HEK293 (cell line): ENCODE results near the gene FRMD4A.

Experiments used
- CTCF ChIA-PET: fragments of 350-600 bp; formaldehyde crosslinking; extraction: SDS; loops from one replicate; lab custom pipeline; 2021; ENCODE audit warnings: antibody characterized with exemption; lab: Yijun Ruan, JAX
- POLR2A ChIA-PET: fragments of 300-600 bp; formaldehyde crosslinking; extraction: SDS; loops from one replicate; lab custom pipeline; 2020; ENCODE audit warnings: antibody characterized with exemption, inconsistent platforms; lab: Yijun Ruan, JAX
- H3K27ac ChIP-seq: fragments of 200-500 bp; sonication (Bioruptor generic); 2 replicates; pipeline ENCODE4 v1.5.1; 2014; ENCODE audit warnings: low read depth, low read length, control low read depth, inconsistent platforms; ENCODE audit errors: extremely low read depth
- H3K36me3 ChIP-seq, 2 experiments: fragments of 200-500 bp in 1 of 2; sonication (Bioruptor generic) in 1 of 2; 1 replicate in 1 of 2; 2 replicates in 1 of 2; pipeline ENCODE4 v1.5.1; 2014 to 2017; ENCODE audit warnings: inconsistent platforms in 2 of 2, low read length in 2 of 2; ENCODE audit not compliant: control insufficient read depth in 2 of 2, insufficient read depth in 1 of 2
- H3K4me1 ChIP-seq: fragments of 200-500 bp; sonication (Bioruptor generic); 2 replicates; pipeline ENCODE4 v1.5.1; 2014; ENCODE audit warnings: mild to moderate bottlenecking, low read length, inconsistent platforms; ENCODE audit not compliant: control insufficient read depth, insufficient read depth
- H3K4me3 ChIP-seq: 2 replicates; pipeline ENCODE4 v1.5.1; 2011; ENCODE audit warnings: low read depth, mild to moderate bottlenecking, control low read depth, low read length, moderate library complexity
- H3K9me3 ChIP-seq: fragments of 200-500 bp; sonication (Bioruptor generic); 2 replicates; pipeline ENCODE4 v1.5.1; 2014; ENCODE audit warnings: low read depth, low read length, inconsistent platforms; ENCODE audit not compliant: control insufficient read depth, insufficient read depth
- BCL6B ChIP-seq: fragments of 450-650 bp; formaldehyde crosslinking; IDR thresholded peaks from 2 replicates; pipeline ENCODE4 v1.5.1; 2017; ENCODE audit warnings: missing biosample characterization, missing genetic modification characterization
- ELK4 ChIP-seq: IDR thresholded peaks from 2 replicates; pipeline ENCODE4 v1.6.1; 2011; ENCODE audit warnings: mild to moderate bottlenecking, low read depth, low read length, borderline replicate concordance
- GFI1B ChIP-seq: fragments of 450-650 bp; formaldehyde crosslinking; IDR thresholded peaks from 2 replicates; pipeline ENCODE4 v1.5.1; 2016; ENCODE audit warnings: missing biosample characterization, missing genetic modification characterization
- HOXA7 ChIP-seq: sonication (generic); formaldehyde crosslinking; IDR thresholded peaks from 2 replicates; pipeline ENCODE4 v1.8.1; 2022; ENCODE audit warnings: missing genetic modification reagents, borderline replicate concordance
- KLF1 ChIP-seq: fragments of 450-650 bp; formaldehyde crosslinking; IDR thresholded peaks from 2 replicates; pipeline ENCODE4 v1.5.1; 2016; ENCODE audit warnings: missing biosample characterization, missing genetic modification characterization
- SETDB1 ChIP-seq: IDR thresholded peaks from one replicate; pipeline ENCODE4 v1.6.1; 2017; ENCODE audit warnings: mild to moderate bottlenecking, low read length, moderate library complexity, mixed read lengths; ENCODE audit not compliant: insufficient read length
- SP7 ChIP-seq: fragments of 450-650 bp; formaldehyde crosslinking; IDR thresholded peaks from 2 replicates; pipeline ENCODE4 v1.5.1; 2016; ENCODE audit warnings: missing biosample characterization, missing genetic modification characterization
- TRIM28 ChIP-seq: IDR thresholded peaks from 2 replicates; pipeline ENCODE4 v1.6.1; 2011; ENCODE audit warnings: low read length, control low read depth, borderline replicate concordance
- ZBTB48 ChIP-seq: fragments of 450-650 bp; formaldehyde crosslinking; IDR thresholded peaks from 2 replicates; pipeline ENCODE4 v1.5.1; 2016; ENCODE audit warnings: missing biosample characterization, missing genetic modification characterization
- ZFP37 ChIP-seq: fragments of 450-650 bp; formaldehyde crosslinking; IDR thresholded peaks from 2 replicates; pipeline ENCODE4 v1.5.1; 2016; ENCODE audit warnings: missing biosample characterization, missing genetic modification characterization
- ZFP69B ChIP-seq: fragments of 450-650 bp; formaldehyde crosslinking; IDR thresholded peaks from 2 replicates; pipeline ENCODE4 v1.5.1; 2016; ENCODE audit warnings: missing biosample characterization, missing genetic modification characterization
- ZIC2 ChIP-seq: fragments of 450-650 bp; formaldehyde crosslinking; IDR thresholded peaks from 2 replicates; pipeline ENCODE4 v1.5.1; 2016; ENCODE audit warnings: missing biosample characterization, missing genetic modification characterization
- ZNF112 ChIP-seq: fragments of 450-650 bp; formaldehyde crosslinking; IDR thresholded peaks from 2 replicates; pipeline ENCODE4 v1.5.0; 2017; ENCODE audit warnings: missing biosample characterization, missing genetic modification characterization
- ZNF175 ChIP-seq: fragments of 450-650 bp; formaldehyde crosslinking; IDR thresholded peaks from 2 replicates; pipeline ENCODE4 v1.5.1; 2016; ENCODE audit warnings: missing biosample characterization, missing genetic modification characterization
- ZNF248 ChIP-seq: fragments of 450-650 bp; formaldehyde crosslinking; IDR thresholded peaks from 2 replicates; pipeline ENCODE4 v1.5.1; 2017; ENCODE audit warnings: missing biosample characterization, missing genetic modification characterization
- ZNF292 ChIP-seq: fragments of 450-650 bp; formaldehyde crosslinking; IDR thresholded peaks from 2 replicates; pipeline ENCODE4 v1.5.1; 2016; ENCODE audit warnings: low read depth, missing biosample characterization, missing genetic modification characterization, borderline replicate concordance
- ZNF302 ChIP-seq: fragments of 450-650 bp; formaldehyde crosslinking; IDR thresholded peaks from 2 replicates; pipeline ENCODE4 v1.5.1; 2016; ENCODE audit warnings: missing biosample characterization, missing genetic modification characterization, low read depth
- ZNF354C ChIP-seq: fragments of 450-650 bp; formaldehyde crosslinking; IDR thresholded peaks from 2 replicates; pipeline ENCODE4 v1.5.1; 2016; ENCODE audit warnings: missing biosample characterization, missing genetic modification characterization, low read depth, borderline replicate concordance
- ZNF391 ChIP-seq: fragments of 450-650 bp; formaldehyde crosslinking; IDR thresholded peaks from 2 replicates; pipeline ENCODE4 v1.5.1; 2016; ENCODE audit warnings: low read depth, missing biosample characterization, missing genetic modification characterization, borderline replicate concordance
- ZNF48 ChIP-seq: fragments of 450-650 bp; formaldehyde crosslinking; IDR thresholded peaks from 2 replicates; pipeline ENCODE4 v1.5.1; 2016; ENCODE audit warnings: missing biosample characterization, missing genetic modification characterization
- ZNF521 ChIP-seq: fragments of 450-650 bp; formaldehyde crosslinking; IDR thresholded peaks from 2 replicates; pipeline ENCODE4 v1.5.1; 2017; ENCODE audit warnings: missing biosample characterization, mild to moderate bottlenecking, missing genetic modification characterization
- ZNF529 ChIP-seq: fragments of 450-650 bp; formaldehyde crosslinking; IDR thresholded peaks from 2 replicates; pipeline ENCODE4 v1.5.1; 2017; ENCODE audit warnings: missing genetic modification characterization, missing biosample characterization; ENCODE audit not compliant: insufficient replicate concordance
- ZNF558 ChIP-seq: fragments of 450-650 bp; formaldehyde crosslinking; IDR thresholded peaks from 2 replicates; pipeline ENCODE4 v1.5.1; 2016; ENCODE audit warnings: missing biosample characterization, missing genetic modification characterization
- ZNF561 ChIP-seq: fragments of 450-650 bp; IDR thresholded peaks from 2 replicates; pipeline ENCODE4 v1.5.1; 2018; ENCODE audit warnings: missing biosample characterization, missing genetic modification characterization, borderline replicate concordance
- ZNF580 ChIP-seq: fragments of 450-650 bp; formaldehyde crosslinking; IDR thresholded peaks from 2 replicates; pipeline ENCODE4 v1.5.1; 2016; ENCODE audit warnings: missing biosample characterization, missing genetic modification characterization
- ZNF596 ChIP-seq: fragments of 450-650 bp; IDR thresholded peaks from 2 replicates; pipeline ENCODE4 v1.5.0; 2018; ENCODE audit warnings: missing biosample characterization, mild to moderate bottlenecking, missing genetic modification characterization, moderate library complexity
- ZNF626 ChIP-seq: fragments of 450-650 bp; sonication (Bioruptor Pico); formaldehyde crosslinking; IDR thresholded peaks from 2 replicates; pipeline ENCODE4 v1.5.1; 2018; ENCODE audit warnings: missing biosample characterization, missing genetic modification characterization, inconsistent platforms
- ZNF654 ChIP-seq: fragments of 450-650 bp; formaldehyde crosslinking; IDR thresholded peaks from 2 replicates; pipeline ENCODE4 v1.5.1; 2016; ENCODE audit warnings: low read depth, missing biosample characterization, missing genetic modification characterization
- ZNF664 ChIP-seq: fragments of 450-650 bp; formaldehyde crosslinking; IDR thresholded peaks from 2 replicates; pipeline ENCODE4 v1.5.1; 2016; ENCODE audit warnings: missing biosample characterization, missing genetic modification characterization
- ZNF704 ChIP-seq: fragments of 450-650 bp; formaldehyde crosslinking; IDR thresholded peaks from 2 replicates; pipeline ENCODE4 v1.5.1; 2016; ENCODE audit warnings: missing biosample characterization, missing genetic modification characterization
- ZNF747 ChIP-seq: fragments of 450-650 bp; formaldehyde crosslinking; IDR thresholded peaks from 2 replicates; pipeline ENCODE4 v1.5.1; 2016; ENCODE audit warnings: missing biosample characterization, missing genetic modification characterization
- ZNF785 ChIP-seq: fragments of 450-650 bp; formaldehyde crosslinking; IDR thresholded peaks from 2 replicates; pipeline ENCODE4 v1.5.1; 2016; ENCODE audit warnings: missing biosample characterization, missing genetic modification characterization
- ZSCAN16 ChIP-seq: fragments of 450-650 bp; formaldehyde crosslinking; IDR thresholded peaks from 2 replicates; pipeline ENCODE4 v1.5.1; 2016; ENCODE audit warnings: missing biosample characterization, missing genetic modification characterization
- ZSCAN23 ChIP-seq: fragments of 450-650 bp; formaldehyde crosslinking; IDR thresholded peaks from 2 replicates; pipeline ENCODE4 v1.5.1; 2016; ENCODE audit warnings: missing biosample characterization, missing genetic modification characterization
- TF ChIP-seq, protein P1 (sequence below): fragments of 450-650 bp; formaldehyde crosslinking; IDR thresholded peaks from 2 replicates; pipeline ENCODE4 v1.5.1; 2016; ENCODE audit warnings: missing biosample characterization, missing genetic modification characterization

The FRMD4A gene

DNA sequence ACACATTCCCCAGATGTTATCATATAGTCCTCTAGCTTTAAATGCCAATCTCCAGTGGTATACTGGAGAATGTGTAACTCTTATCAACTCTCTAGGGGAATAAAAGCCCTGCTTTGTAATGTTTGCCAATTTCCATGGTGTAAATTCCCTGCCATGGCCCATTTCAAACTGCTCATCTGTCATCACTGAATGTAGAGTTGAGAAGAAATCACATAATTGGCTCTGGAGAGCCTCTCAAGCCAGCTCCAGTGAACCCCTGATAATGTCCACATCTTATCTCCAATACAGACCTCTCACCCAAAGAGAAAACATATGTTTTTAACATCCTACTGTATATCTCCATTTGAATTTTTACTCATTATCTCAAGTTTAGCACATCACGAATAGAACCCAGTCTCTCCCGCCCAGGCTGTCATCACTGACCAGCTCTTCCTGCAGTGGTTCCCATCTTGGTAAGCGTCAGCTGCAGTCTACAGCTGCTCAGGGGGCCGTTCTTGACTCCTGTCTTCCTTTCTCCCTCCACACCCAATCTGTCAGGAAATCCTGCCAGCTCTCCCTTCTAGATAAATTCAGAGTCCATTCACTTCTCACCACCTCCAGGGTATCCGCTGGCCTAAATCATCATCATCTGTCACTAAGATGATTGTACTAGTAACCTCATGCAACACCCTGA lies 332.4 kb downstream of the FRMD4A start (continued):
- TF ChIP-seq BCL6B (tag by site-specific recombination) (no peak), ZFP69B (tag by site-specific recombination) (no peak), ZNF302 (tag by site-specific recombination) (no peak), HOXA7 (CRISPR knock-in tag) (no peak), ZIC2 (no peak), ZNF747 (tag by site-specific recombination) (no peak), ZNF654 (tag by site-specific recombination) (no peak), ZSCAN23 (tag by site-specific recombination) (no peak), ZNF785 (tag by site-specific recombination) (no peak), ZNF48 (tag by site-specific recombination) (no peak), ZNF561 (no peak), ZNF112 (tag by site-specific recombination) (0 out of 2 replicates have a peak, but pooled peaks have one; percentile 56), TRIM28 (0 out of 2 replicates have a peak, but pooled peaks have one; percentile 12), ZNF292 (tag by site-specific recombination) (no peak), ZNF664 (tag by site-specific recombination) (no peak), SETDB1 (peak; percentile 52), ELK4 (no peak), KLF1 (no peak)
- TF ChIP-seq, all 188 proteins: peak for 3

- Histone ChIP-seq H3K9me3 (no peaks in the 10 kb centered on the region), H3K4me3 (no peak overlapping the region), H3K36me3 (no peaks in the 10 kb centered on the region), H3K4me1 (no peaks in the 10 kb centered on the region), H3K27ac (no peak overlapping the region)
- CTCF ChIA-PET = interaction anchor here (0.6 kb wide), 1 partner anchor 11 kb away, joined by 3 read pairs; no protein-coding TSS in a partner anchor
- POLR2A ChIA-PET = no interaction called here
- TF ChIP-seq KLF1 (no peak), ZNF558 (tag by site-specific recombination) (no peak), ZNF596 (tag by site-specific recombination) (no peak), ZNF248 (no peak), ZNF521 (tag by site-specific recombination) (no peak), ZFP37 (tag by site-specific recombination) (no peak), ZNF580 (no peak), ZSCAN16 (tag by site-specific recombination) (no peak), ZNF175 (tag by site-specific recombination) (no peak), ZNF354C (tag by site-specific recombination) (no peak), ZNF704 (tag by site-specific recombination) (no peak), ZNF391 (tag by site-specific recombination) (no peak), ZBTB48 (no peak), SP7 (no peak), ZNF626 (tag by site-specific recombination) (no peak), ZNF529 (tag by site-specific recombination) (no peak), GFI1B (tag by site-specific recombination) (no peak)
- TF ChIP-seq, protein P1, sequence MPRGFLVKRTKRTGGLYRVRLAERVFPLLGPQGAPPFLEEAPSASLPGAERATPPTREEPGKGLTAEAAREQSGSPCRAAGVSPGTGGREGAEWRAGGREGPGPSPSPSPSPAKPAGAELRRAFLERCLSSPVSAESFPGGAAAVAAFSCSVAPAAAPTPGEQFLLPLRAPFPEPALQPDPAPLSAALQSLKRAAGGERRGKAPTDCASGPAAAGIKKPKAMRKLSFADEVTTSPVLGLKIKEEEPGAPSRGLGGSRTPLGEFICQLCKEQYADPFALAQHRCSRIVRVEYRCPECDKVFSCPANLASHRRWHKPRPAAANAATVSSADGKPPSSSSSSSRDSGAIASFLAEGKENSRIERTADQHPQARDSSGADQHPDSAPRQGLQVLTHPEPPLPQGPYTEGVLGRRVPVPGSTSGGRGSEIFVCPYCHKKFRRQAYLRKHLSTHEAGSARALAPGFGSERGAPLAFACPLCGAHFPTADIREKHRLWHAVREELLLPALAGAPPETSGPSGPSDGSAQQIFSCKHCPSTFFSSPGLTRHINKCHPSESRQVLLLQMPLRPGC (tag by site-specific recombination) = no peak
Observed at GRCh38 chr10:13997650-13998049, 333.1 kb downstream of the FRMD4A start.
